Pulmonary artery endothelial cell (primary cell): ENCODE data around the gene PDIK1L. TPM values are rescaled to one million over a fixed set of nuclear protein-coding genes. Genes with fewer than 3 reads are reported as not detected.

Experiments
- DNase-seq: peaks from one replicate; pipeline ENCODE4 v3.0.0-alpha.2; 2011; ENCODE audit warnings: low read depth, low spot score
- total RNA-seq: library from RNA; depleted of rRNA; stranded (reverse); fragments of >200 nt; gene quantifications from 2 replicates; pipeline ENCODE4 v1.2.3, GENCODE V29; 2014

PDIK1L gene
- total RNA-seq, 1 donor from 2014 or later = 5.9 TPM

DNA sequence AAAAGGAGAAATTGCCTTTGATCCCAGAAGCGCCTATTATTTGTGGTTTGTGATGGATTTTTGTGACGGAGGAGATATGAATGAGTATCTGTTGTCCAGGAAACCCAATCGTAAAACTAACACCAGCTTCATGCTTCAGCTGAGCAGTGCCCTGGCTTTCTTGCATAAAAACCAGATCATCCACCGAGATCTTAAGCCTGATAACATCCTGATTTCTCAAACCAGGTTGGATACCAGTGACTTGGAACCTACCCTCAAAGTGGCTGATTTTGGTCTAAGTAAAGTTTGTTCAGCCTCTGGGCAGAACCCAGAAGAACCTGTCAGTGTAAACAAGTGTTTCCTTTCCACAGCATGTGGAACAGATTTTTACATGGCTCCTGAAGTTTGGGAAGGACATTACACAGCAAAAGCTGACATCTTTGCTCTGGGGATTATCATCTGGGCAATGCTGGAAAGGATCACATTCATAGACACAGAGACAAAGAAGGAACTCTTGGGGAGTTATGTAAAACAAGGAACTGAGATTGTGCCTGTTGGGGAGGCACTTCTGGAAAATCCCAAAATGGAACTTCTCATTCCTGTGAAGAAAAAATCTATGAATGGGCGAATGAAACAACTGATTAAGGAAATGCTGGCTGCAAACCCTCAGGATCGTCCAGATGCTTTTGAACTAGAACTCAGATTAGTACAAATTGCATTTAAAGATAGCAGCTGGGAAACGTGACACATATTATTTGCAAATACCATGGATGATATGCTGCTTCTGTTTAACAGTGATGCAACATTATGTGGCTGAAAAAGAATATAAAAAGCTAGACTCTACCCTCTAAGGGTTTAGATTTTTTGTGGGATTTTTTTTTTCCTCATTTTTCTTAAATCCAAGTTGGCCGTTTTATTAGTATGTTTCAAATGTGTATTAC, 10.5 kb downstream of the PDIK1L start:
- no peak for DNase-seq

DNA sequence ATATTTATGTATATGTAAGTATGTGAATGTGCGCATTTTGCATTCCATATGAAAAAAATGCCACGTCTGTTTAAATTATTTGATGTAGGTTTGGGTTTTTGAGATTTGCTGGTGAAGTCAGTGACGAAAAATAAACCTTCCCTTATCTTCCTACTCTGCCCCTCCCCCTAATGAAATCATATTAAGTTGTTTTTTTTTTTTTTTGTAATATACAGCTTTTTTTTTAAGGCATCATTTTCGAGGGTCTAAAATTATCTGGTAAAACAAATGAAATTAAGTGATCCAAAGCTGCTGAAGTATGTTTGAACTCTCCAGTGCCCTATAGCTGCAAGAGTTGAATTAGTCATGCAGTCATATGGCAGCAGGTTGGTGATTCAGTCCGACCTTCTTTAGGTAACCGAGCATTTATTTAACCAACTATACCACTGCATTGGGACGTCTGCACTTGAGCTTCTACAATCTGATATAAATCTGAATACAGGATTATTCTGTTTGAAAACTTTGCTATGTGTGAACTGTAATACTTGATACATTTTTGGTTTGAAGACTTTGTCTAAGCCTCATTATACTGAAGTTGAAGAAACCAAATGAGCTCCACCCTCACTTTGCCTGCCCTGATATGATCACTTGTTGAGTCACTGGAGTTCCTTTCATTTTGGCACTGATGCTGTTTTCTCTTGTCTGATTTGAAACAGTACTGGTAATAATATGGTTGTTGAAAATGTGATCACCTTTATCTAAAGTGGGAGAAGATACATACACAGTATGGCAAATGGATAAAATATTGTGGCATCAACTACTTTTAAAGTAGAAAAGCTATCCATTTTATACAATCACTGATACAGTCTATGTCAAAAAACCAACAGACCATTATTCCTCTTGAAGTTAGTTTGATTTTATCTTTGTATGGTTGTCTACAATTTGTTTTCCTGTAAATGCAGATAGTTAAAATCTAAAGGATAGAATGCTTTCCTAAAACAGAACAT, 11.7 kb downstream of the PDIK1L start:
- DNase-seq = no peak

DNA sequence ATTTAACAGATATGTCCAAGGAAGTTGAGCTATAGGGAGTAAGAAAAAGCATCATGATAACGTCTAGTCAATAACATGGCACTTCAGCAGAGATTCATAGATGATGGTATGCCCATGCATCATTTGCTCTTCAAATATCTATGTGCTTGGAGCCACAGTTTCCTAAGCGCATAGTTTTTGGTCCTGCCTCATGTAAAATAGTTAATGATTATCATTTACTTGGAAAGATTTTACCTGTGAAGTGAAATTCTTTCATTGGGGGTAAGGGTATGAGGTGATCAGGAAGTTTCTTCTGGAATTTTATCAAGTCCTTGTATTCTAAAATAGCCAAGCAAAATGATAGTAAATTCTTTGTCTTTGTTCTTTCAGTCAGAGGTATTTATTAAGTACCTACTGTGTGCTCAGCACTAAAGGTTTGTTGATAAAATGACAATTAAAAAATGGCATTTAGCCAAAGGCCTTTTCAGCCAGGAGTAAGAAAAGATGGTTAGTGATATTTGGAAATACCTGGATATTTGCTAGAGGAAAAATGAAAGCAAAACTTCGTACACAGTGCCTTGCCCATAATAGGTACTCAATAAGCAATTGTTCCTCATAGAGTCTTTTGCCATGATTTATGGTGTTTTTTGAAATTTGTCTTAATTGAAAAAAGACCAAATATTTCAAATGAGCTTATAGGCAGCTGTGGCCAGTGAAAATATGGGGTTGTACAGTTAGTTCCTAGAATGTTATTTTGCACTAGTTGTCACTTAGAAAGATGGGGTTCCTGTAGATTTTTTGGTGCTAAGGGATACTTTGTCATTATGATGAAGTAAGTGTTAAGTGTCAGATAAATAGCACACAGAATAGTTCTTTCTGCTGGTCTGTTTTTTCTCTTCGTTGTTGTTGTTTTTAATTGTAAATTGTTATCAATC, 13.1 kb downstream of the PDIK1L start:
- DNase-seq = no peak

DNA sequence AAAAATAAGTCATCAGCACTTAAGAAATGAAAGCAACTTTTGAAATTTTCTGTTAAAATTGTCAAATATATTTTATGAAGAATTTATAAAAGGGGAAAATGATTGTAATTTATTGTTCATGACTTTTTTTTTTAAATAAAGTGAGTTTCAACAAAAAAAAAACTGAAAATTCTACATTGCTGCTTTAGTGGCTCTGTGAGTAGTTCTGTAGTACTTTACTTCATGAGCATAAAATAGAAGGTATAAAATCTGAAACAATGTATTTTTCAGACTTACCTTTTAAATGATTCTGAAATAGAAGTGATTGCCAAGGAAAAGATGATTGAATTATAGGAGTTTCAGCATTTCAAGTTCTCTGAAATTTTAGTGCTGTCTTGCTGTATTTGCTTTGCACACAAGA, 13.8 kb downstream of the PDIK1L start:
- DNase-seq = no peak

DNA sequence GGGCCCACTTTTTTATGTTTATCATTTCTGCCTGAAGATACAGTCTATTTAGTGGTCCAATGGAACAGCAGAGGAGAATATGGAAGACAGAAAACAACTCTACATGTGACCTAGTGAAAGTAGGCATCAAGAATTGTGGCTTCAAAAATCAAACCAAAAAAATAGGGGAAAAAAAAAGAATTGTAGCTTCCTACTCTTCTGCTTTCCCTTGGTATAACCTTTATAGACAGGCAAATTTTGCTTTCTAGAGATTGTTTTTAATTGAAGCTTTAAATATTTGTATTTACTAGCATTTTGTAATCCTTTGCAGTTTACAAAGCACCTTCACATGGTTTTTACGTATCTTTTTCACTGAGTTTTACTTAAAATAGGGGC, 14.3 kb downstream of the PDIK1L start:
- no peak for DNase-seq

DNA sequence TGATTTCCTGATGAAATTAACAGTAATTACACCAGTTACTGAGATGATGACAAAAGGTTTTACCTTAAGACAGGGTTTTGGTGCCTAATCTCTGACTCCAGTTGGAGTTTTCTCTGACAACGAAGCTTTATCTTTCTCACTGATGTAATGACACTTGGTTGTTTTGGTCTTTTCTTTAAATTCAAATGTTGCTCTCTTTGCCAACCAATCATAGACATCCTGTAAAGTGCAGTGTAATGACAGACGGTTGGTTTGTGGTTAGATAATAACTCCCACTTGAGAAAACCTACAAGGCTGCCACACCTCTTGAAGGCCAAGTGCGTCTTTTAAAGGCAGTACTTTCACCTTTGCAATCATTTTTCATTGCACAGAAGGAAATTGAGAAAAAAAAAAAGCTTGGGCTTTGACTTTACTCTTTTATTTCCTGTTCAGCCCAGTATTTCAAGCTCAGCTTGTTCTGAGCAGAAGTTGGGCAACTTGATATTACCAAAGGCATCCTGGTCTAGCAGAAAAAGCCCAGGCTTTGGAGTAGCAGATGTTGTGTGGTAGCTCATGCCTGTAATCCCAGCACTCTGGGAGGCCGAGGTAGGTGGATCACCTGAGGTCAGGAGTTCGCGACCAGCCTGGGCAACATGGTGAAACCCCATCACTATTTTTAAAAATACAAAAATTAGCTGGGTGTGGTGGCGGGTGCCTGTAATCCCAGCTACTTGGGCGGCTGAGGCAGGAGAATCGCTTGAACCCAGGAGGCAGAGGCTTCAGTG, 14.9 kb downstream of the PDIK1L start:
- no peak for DNase-seq

DNA sequence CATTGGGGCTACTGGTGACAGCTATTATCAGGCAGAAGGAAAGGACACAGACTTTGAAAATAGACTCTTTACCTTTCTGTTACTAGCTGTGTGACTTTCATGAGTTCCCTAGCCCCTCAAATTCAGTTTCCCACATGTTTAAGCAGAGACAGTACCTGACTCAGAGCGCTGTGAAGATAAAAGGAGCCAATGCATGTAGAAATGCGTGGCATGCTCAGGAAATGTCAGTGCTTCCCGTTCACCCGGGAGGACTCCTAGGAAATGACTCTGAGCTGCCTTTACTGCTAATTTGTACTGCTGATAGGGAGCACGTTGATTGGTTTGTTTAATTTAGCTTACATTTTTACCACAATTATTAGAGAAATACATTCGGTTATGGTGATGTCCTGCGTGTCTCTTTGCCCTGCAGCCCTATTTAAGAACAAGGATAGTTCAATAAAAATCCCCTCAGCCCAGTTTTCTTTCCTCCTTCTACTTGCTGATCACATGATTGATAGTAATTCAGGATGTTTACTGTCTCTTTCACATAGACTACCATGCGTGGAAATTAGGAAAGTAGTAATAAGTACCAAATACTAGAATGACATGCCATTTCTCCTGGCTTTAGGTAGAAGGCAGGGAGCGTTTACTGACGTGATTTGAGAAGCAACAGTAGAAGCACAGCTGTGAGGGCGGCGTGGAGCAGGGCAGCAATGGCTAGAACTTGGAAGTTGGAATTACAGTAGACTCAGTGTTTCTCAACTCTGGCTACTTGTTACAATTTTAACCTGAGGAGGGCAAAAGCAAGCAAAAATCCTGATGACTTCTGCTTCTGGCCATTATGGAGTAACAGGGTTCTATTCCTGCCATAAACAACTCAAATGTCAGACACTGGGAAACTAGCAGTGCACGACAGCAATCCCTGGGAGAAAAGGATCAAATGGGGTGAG, 15.9 kb downstream of the PDIK1L start:
- DNase-seq = no peak

DNA sequence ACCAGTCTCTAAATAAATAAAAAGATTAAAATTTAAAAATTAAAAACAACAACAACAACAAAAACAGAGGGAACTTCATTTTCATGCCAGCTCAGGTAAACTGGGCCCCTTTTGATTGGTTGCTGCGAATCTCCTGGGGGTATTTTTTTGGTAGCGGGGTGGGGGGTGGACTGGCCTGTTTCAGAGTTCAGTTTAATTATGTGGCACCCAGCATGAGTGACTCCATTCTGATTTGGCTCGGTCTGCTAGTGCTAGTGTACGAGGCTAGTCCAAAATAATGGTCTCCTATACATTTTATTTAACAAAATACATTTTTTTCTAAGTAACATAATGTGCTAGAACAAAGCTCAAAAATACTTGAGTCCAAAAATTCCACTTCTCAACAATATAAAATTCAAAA, 18.2 kb downstream of the PDIK1L start:
- DNase-seq = no peak

DNA sequence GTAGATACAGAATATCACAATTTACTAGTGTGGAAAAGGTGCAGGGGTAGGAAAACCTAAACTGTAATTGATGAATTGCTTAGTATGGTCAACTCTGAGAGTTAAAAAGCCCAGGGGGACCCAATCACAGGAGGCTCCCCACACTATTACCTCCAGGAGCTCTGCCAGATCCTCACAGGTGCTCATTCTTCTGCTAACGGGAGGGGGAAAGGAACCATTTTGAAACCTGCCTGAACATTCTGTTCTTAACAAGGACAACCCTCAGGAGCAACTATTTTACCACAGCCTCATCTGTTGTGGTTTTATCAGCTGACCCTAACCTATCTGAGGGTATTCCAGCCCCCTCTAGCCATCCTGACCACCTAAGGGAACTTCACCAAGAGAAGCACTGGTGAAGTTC, 19.1 kb downstream of the PDIK1L start:
- no peak for DNase-seq

DNA sequence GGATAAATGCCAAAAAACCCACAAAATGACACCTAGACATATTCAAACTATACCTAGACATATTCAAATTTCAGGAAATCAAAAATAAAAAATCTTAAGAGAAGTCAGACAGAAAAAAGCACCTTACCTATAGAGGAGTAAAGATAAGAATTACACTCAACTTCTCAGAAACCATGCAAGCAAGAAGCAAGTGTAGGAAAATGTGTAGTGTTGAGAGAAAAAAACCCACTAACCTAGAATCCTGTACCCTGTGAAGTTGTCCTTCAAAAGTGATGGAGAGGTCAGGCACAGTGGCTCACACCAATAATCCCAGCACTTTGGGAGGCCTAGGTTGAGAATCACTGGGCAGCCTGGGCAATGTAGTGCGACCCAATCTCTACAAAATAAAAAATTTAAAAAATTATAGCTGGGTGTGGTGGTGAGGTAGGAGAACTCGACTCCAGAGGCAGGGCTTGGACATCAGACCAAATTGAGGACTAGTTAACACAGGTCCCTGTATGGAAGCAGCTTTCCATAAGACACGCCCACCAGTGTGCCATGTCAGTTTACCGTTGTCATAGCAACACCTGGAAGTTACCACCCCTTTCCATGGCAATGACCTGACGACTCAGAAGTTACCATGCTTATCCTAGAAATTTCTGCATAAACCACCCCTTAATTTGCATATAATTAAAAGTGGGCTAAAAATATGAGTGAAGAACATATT, 20.7 kb downstream of the PDIK1L start:
- no peak for DNase-seq

DNA sequence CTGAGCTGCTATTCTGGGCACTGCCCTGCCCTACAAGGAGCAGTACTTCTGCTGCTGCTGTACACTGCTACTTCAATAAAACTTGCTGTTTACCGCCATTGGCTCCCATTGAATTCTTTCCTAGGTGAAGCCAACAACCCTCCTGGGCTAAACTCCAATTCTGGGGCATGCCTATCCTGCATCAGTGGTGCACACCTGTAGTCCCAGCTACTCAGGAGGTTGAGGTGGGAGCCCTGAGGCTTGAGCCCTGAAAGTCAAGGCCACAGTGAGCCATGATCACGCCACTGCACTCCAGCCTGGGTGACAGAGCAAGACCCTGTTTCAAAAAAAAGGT, 21.2 kb downstream of the PDIK1L start:
- DNase-seq = no peak

DNA sequence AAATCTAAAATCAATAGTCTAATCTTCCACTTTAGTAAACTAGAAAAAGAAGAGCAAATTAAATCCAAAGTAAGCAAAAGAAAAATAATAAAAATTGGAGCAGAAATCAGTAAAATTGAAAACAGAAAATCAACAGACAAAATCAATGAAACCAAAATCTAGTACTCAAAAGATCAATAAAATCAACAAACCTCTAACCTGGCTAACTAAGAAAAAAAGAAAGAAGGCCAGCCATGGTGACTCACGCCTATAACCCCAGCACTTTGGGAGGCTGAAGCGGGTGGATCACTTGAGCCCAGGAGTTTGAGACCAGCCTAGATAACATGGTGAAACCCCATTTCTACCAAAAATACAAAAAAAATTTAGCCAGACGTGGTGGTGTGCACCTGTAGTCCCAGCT, 22.8 kb downstream of the PDIK1L start:
- no peak for DNase-seq

DNA sequence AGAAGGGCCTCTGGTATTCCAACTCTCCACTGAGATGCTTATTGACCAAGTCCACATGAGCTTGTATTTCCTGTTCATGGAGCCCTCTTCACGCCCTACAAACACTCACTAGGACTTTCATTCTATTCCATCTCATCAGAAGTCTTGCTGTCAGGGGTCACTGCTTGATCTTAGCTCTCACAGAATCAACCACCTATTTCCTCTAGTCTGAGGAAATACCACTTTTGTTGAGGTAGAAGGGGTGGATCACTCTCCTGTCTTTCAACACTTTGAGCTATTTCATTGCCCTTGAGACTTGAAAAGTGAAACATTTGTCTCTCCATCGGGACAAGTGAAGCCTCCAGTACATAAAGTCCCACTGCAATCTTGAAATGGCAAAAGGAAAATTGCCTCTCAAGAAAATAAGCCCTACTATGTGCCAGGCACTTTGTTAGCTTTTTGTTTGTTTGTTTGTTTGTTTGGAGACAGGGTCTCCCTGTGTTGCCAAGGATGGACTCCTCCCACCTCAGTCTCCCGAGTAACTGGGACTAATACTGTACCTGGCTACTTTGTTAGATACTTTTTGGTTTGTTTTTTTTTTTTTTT, 27.4 kb downstream of the PDIK1L start:
- no peak for DNase-seq

DNA sequence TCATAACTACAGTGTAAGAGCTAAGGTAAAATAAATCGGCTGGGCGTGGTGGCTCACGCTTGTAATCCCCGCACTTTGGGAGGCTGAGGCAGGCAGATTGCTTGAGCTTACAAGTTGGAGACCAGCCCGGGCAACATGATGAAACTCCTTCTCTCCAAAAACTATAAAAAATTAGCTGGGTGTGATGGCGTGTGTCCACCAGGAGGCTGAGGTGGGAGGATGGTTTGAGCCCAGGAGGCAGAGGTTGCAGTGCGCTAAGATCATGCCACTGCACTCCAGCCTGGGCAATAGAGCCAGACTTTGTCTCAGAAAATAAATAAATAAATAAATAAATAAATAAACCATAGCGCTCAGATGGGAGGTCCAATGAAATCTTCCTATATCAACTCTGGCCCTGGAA, 30.5 kb downstream of the PDIK1L start:
- DNase-seq = no peak

DNA sequence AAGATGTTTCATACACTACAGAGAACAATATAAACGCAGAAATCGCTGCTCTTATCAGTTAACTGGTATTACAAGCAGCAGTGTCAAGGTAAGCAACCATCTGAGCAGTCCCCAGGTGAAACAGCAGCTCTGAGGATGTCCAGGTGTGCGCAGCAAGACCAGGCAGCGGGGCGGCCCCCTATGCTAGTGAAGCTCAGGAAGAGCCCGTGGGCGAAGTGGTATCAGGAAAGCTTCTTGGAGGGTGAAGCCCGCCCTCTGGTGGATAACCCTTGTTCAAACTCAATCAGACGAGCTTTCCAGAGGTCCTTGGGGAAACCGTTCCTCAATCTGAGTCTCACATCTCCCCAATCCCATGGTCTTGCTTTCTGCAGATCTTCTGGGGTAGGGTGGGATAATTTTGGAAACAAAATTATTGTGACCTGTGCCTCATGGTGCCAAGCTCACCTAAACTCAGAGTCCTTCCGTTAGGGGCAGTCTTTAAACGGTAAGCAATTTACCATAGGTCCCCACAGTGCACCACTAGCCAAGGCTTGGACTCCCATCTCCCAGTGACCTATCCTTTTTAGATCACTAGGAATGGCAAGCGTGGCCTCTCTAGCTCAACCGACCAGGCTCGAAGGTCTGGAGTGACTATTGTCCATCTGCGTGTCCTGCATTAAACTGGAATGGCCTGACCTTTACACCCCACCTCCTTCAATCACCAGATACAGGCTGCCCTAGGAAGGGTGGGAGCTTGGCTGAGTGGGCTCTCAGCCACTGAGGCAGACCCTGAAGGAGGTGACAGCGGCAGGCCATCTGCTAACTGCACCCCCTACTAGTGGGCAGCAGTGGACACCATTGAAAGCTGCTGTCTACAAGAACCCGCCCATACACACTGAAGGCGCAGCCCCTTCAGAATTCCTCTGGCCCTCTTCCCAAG, 33.7 kb downstream of the PDIK1L start:
- DNase-seq = peak; percentile 45

DNA sequence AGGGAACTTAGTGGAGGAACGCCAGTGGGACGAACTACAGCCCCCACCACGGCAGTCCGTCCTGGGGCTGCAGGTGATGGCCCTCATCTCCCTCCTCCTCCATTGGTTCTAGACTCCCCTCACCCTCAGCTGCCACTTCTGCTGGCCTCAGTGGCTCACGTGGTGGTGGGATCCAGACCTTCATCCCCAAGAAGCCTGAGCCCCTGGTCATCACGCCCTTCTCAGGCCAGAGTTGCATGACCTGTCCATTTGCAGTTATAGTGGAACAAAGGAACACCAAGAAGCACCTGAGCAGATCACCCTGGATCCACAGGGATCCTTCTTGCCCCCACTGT, 34.3 kb downstream of the PDIK1L start:
- DNase-seq = no peak

DNA sequence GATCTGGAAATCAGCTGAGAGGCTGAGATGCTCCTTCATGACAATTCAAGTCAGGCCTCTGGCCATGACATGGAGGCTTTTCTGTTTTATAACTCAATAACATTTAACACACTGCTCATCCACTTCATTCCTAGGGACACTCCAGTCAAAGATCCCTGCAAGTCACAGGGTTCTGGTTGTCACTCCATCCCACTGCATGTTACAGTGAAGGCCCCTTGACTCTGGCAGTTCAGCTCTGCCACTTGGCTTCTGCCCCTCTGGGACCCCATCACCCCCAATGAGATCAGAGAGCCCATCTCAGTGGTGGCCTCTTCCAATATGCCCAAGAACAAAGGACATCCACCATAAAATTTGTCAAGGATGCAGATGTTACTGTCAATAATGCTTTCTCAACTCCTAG, 37.3 kb downstream of the PDIK1L start:
- no peak for DNase-seq
